ENCODE measurements around the gene PMM2.

Gene PMM2

GRCh38 chr16:8893976-8894690 is 96.5 kb downstream of the PMM2 start:
- TF ChIP-seq REST (IDR thresholded peaks at IDR 0.05; ENCODE audit: insufficient replicate concordance, low read depth), result no peak
- TF ChIP-seq GABPA (IDR thresholded peaks at IDR 0.05; ENCODE audit: low read depth), result no peak
- no peak for TF ChIP-seq POLR2AphosphoS5 (IDR thresholded peaks at IDR 0.05; ENCODE audit: low read depth)
- TF ChIP-seq SPI1 (IDR thresholded peaks at IDR 0.05; ENCODE audit: borderline replicate concordance, low read depth), result no peak
- TF ChIP-seq CTCF (IDR thresholded peaks at IDR 0.05; ENCODE audit: insufficient read depth, low read length), result no peak
- no peak for DNase-seq (ENCODE audit: low read depth in 1 of 2, low spot score in 1 of 2)
- Histone ChIP-seq H3K27ac (replicated peaks) (no peak overlapping the region), H3K4me3 (replicated peaks; ENCODE audit: insufficient read depth, low read length) (no peak overlapping the region), H3K27me3 (ENCODE audit: insufficient read depth, poor library complexity, severe bottlenecking) (no peaks in the 10 kb centered on the region)

GRCh38 chr16:8894736-8895334 is 97.2 kb downstream of the PMM2 start:
- no peak overlapping the region for H3K27ac ChIP-seq (replicated peaks)
- no peak for DNase-seq (ENCODE audit: low read depth in 1 of 2, low spot score in 1 of 2)
- H3K27me3 ChIP-seq (ENCODE audit: insufficient read depth, poor library complexity, severe bottlenecking), result no peaks in the 10 kb centered on the region
- H3K4me3 ChIP-seq (replicated peaks; ENCODE audit: insufficient read depth, low read length), result no peak overlapping the region
- TF ChIP-seq SPI1 (IDR thresholded peaks at IDR 0.05; ENCODE audit: borderline replicate concordance, low read depth), result no peak
- TF ChIP-seq REST (IDR thresholded peaks at IDR 0.05; ENCODE audit: insufficient replicate concordance, low read depth), result no peak
- no peak for TF ChIP-seq POLR2AphosphoS5 (IDR thresholded peaks at IDR 0.05; ENCODE audit: low read depth)
- no peak for TF ChIP-seq GABPA (IDR thresholded peaks at IDR 0.05; ENCODE audit: low read depth)
- TF ChIP-seq CTCF (IDR thresholded peaks at IDR 0.05; ENCODE audit: insufficient read depth, low read length), result no peak

- H3K27me3 ChIP-seq (ENCODE audit: insufficient read depth, poor library complexity, severe bottlenecking), result no peaks in the 10 kb centered on the region
- DNase-seq (ENCODE audit: low read depth in 1 of 2, low spot score in 1 of 2), result no peak
- no peak overlapping the region for H3K27ac ChIP-seq (replicated peaks)
- H3K4me3 ChIP-seq (replicated peaks; ENCODE audit: insufficient read depth, low read length), result no peak overlapping the region
- TF ChIP-seq SPI1 (IDR thresholded peaks at IDR 0.05; ENCODE audit: borderline replicate concordance, low read depth) (no peak), CTCF (IDR thresholded peaks at IDR 0.05; ENCODE audit: insufficient read depth, low read length) (no peak), GABPA (IDR thresholded peaks at IDR 0.05; ENCODE audit: low read depth) (no peak), REST (IDR thresholded peaks at IDR 0.05; ENCODE audit: insufficient replicate concordance, low read depth) (no peak), POLR2AphosphoS5 (IDR thresholded peaks at IDR 0.05; ENCODE audit: low read depth) (no peak)
These were observed 101.2 kb downstream of the PMM2 start for GRCh38 chr16:8898660-8899318.

Data from HL-60 (cell line).